Measurements from ENCODE around the gene GSN. TPM values are rescaled to one million over a fixed set of nuclear protein-coding genes. Genes with fewer than 3 reads are reported as not detected.

GSN gene
- total and polyA plus RNA-seq, 2 of the 8 experiments (the other 6 are each of a cell fraction or from before 2014, with no cell fraction given) = 52.3 to 94.5 TPM

- Histone ChIP-seq H4K5ac (ENCODE audit: insufficient read length, low read depth, low read length) (no peak overlapping the region), H3K18ac (ENCODE audit: extremely low read depth, low read length) (no peak overlapping the region), H3K23me2 (ENCODE audit: low read depth, low read length) (no peaks in the 10 kb centered on the region; the same call in 1 of the 2 replicates), H2BK12ac (ENCODE audit: low read depth, low read length) (no peak overlapping the region), H3K27ac (ENCODE audit: low read depth, low read length) (no peak overlapping the region), H2BK120ac (replicated peaks; ENCODE audit: low read depth, low read length) (no peak overlapping the region), H2AFZ (ENCODE audit: low read length) (no peak overlapping the region), H3K27me3 (replicated peaks in 1 of 4; ENCODE audit: control insufficient read depth in 3 of 4, extremely low read depth in 1 of 4, insufficient read depth in 3 of 4, low read length in 3 of 4) (peaks cover 7 to 43% (median 41%) of the 10 kb centered on the region in 4 experiments), H3K36me3 (ENCODE audit: control insufficient read depth in 2 of 4, insufficient read depth in 4 of 4, low read length in 3 of 4) (no peaks in the 10 kb centered on the region), H3K23ac (ENCODE audit: insufficient read length) (no peak overlapping the region), H3K14ac (ENCODE audit: insufficient read length) (no peak overlapping the region), H2BK20ac (ENCODE audit: low read length) (no peak overlapping the region), H4K8ac (ENCODE audit: extremely low read depth, insufficient read depth, low read length) (no peak overlapping the region), H2AK5ac (ENCODE audit: low read depth, low read length) (peak overlapping the region; percentile 34; the same call in 1 of the 2 replicates), H2BK5ac (ENCODE audit: low read depth, low read length) (no peak overlapping the region), H3K4me3 (ENCODE audit: extremely low read depth in 1 of 4, insufficient read depth in 2 of 4, low read depth in 3 of 4, low read length in 4 of 4) (peak overlapping the region in 3 of 4 experiments; percentile 8 to 30 (median 23); a peak in 3 of 8 replicates), H3K79me2 (ENCODE audit: control insufficient read depth in 1 of 2, insufficient read depth in 2 of 2, low read length in 2 of 2) (no peaks in the 10 kb centered on the region), H3K9me3 (ENCODE audit: insufficient read depth in 2 of 2, low read depth in 1 of 2, low read length in 1 of 2) (no peaks in the 10 kb centered on the region), H3K4me1 (replicated peaks in 1 of 4; ENCODE audit: control insufficient read depth in 3 of 4, insufficient read depth in 4 of 4, low read length in 3 of 4) (peaks cover 26 to 42% (median 30%) of the 10 kb centered on the region in 4 experiments), H3K4me2 (ENCODE audit: insufficient read depth in 1 of 2, low read depth in 2 of 2, low read length in 2 of 2) (peak overlapping the region; percentile 52 to 61), H3K4ac (replicated peaks; ENCODE audit: insufficient read length, low read depth, low read length) (peak overlapping the region; percentile 51), H3K9ac (replicated peaks in 1 of 4; ENCODE audit: extremely low read depth in 1 of 4, low read depth in 3 of 4, low read length in 3 of 4) (no peak overlapping the region), H4K91ac (replicated peaks; ENCODE audit: insufficient read length, low read length) (peak overlapping the region; percentile 49), H2BK15ac (ENCODE audit: low read length) (no peak overlapping the region), H4K20me1 (replicated peaks in 1 of 2; ENCODE audit: control insufficient read depth in 1 of 2, insufficient read depth in 2 of 2, low read length in 2 of 2) (peaks cover 3 to 20% of the 10 kb centered on the region in 2 experiments), H3K79me1 (ENCODE audit: low read depth, low read length) (no peaks in the 10 kb centered on the region; the same call in 1 of the 2 replicates), H3K56ac (replicated peaks; ENCODE audit: insufficient read length, low read depth, low read length) (no peak overlapping the region)
- WGBS, 2 experiments (ENCODE audit: extremely low coverage in 1 of 2, insufficient coverage in 1 of 2, insufficient read length in 1 of 2, insufficient replicate concordance in 2 of 2, low coverage in 1 of 2, low lambda C conversion rate in 2 of 2, missing lambda C conversion rate in 1 of 2) = 80% methylated on average over 4 of the region's 4 CpGs; no CpG with 5 or more reads in 1 of the 2 experiments
- POLR2A ChIA-PET (ENCODE audit: partially characterized antibody) = interaction anchor here (1.7 to 4.6 kb wide), 2 partner anchors 20 to 21 kb away, joined by 7 to 19 read pairs; partner anchors contain the start of gene GSN
- CTCF ChIA-PET (ENCODE audit: partially characterized antibody) = interaction anchor here (0.6 to 4.0 kb wide), 14 partner anchors 8 to 1933 kb away, joined by 3 to 22 read pairs (median 6); no protein-coding TSS in a partner anchor
- DNase-seq (ENCODE audit: low read depth in 1 of 2, low spot score in 2 of 2) = no peak
- FAIRE-seq = no peak
- TF ChIP-seq FOSL1 (IDR thresholded peaks at IDR 0.05; ENCODE audit: insufficient read depth, low read depth, low read length) (no peak), KDM4A (IDR thresholded peaks at IDR 0.05; ENCODE audit: low read depth, low read length, severe bottlenecking) (no peak), TBP (IDR thresholded peaks at IDR 0.05; ENCODE audit: low read depth, low read length) (no peak), RBBP5 (IDR thresholded peaks at IDR 0.05; ENCODE audit: borderline replicate concordance, low read depth, low read length) (no peak), CHD1 (IDR thresholded peaks at IDR 0.05; ENCODE audit: low read depth, low read length) (no peak), CBX5 (IDR thresholded peaks at IDR 0.05; ENCODE audit: low read depth, low read length) (no peak), KDM1A (IDR thresholded peaks at IDR 0.05; ENCODE audit: borderline replicate concordance, low read length) (no peak), JUN (IDR thresholded peaks at IDR 0.05; ENCODE audit: low read depth, low read length) (no peak), HDAC2 (IDR thresholded peaks at IDR 0.05; ENCODE audit: borderline replicate concordance in 1 of 2, low read depth in 2 of 2, low read length in 2 of 2) (no peak), CHD2 (IDR thresholded peaks at IDR 0.05; ENCODE audit: low read length) (no peak), POLR2AphosphoS5 (IDR thresholded peaks at IDR 0.05; ENCODE audit: low read depth, low read length) (no peak), PHF8 (conservative IDR thresholded peaks at IDR 0.05; ENCODE audit: low read depth, low read length) (no peak), SIX5 (IDR thresholded peaks at IDR 0.05; ENCODE audit: low read depth, low read length) (no peak)
Measured at GRCh38 chr9:121288673-121289025, 20.7 kb downstream of the GSN start.

Data from H1 (cell line).